Keratinocyte (primary cell): Measurements from ENCODE around the gene NEUROD2. TPM values are rescaled to one million over a fixed set of nuclear protein-coding genes. Genes with fewer than 3 reads are reported as not detected.

Source experiments
- DNase-seq: peaks from one replicate; pipeline ENCODE4 v3.0.0-alpha.2; 2011; ENCODE audit warnings: low read depth, missing footprints, low spot score
- FAIRE-seq: peaks from 2 replicates; lab custom pipeline; 2011; peaks lifted over from hg19 to GRCh38; lab: Jason Lieb, UNC
- H2AFZ ChIP-seq: 2 replicates; pipeline ENCODE4 v1.6.0; 2012; ENCODE audit warnings: low read length, control low read depth, inconsistent platforms; ENCODE audit not compliant: control insufficient read depth
- H3K27ac ChIP-seq: 2 replicates; pipeline ENCODE4 v1.5.1; 2011; ENCODE audit warnings: low read length; ENCODE audit not compliant: control insufficient read depth, insufficient read depth
- H3K27me3 ChIP-seq: 3 replicates; pipeline ENCODE4 v1.6.0; 2011; ENCODE audit warnings: low read length; ENCODE audit not compliant: control insufficient read depth, insufficient read depth; ENCODE audit errors: extremely low read depth
- H3K36me3 ChIP-seq, 2 experiments: 2 replicates in 1 of 2; 3 replicates in 1 of 2; pipeline ENCODE4 v1.5.1; 2011; ENCODE audit warnings: low read length in 2 of 2, mild to moderate bottlenecking in 1 of 2; ENCODE audit not compliant: control insufficient read depth in 2 of 2, insufficient read depth in 2 of 2; ENCODE audit errors: extremely low read depth in 1 of 2
- H3K4me1 ChIP-seq: 3 replicates; pipeline ENCODE4 v1.5.1; 2011; ENCODE audit warnings: low read length; ENCODE audit not compliant: control insufficient read depth, insufficient read depth; ENCODE audit errors: extremely low read depth
- H3K4me2 ChIP-seq: 3 replicates; pipeline ENCODE4 v1.6.0; 2011; ENCODE audit warnings: low read depth, low read length; ENCODE audit not compliant: control insufficient read depth, insufficient read depth; ENCODE audit errors: extremely low read depth
- H3K4me3 ChIP-seq, 3 experiments: fragments of 200-600 bp in 1 of 3; sonication (generic) in 1 of 3; 2 replicates in 2 of 3; 3 replicates in 1 of 3; pipeline ENCODE4 v1.5.1; 2011 to 2016; ENCODE audit warnings: low read length in 3 of 3, mild to moderate bottlenecking in 3 of 3, control low read depth in 2 of 3, inconsistent platforms in 1 of 3, low read depth in 1 of 3, mixed read lengths in 1 of 3, mixed run types in 1 of 3, moderate library complexity in 1 of 3; ENCODE audit not compliant: control insufficient read depth in 2 of 3, insufficient read depth in 2 of 3; ENCODE audit errors: extremely low read depth in 1 of 3
- H3K79me2 ChIP-seq: 2 replicates; pipeline ENCODE4 v1.6.0; 2012; ENCODE audit warnings: low read length; ENCODE audit not compliant: control insufficient read depth, insufficient read depth
- H3K9ac ChIP-seq: 3 replicates; pipeline ENCODE4 v1.6.0; 2011; ENCODE audit warnings: low read length; ENCODE audit not compliant: control insufficient read depth, insufficient read depth; ENCODE audit errors: extremely low read depth
- H3K9me1 ChIP-seq: 3 replicates; pipeline ENCODE4 v1.6.0; 2011; ENCODE audit warnings: low read length; ENCODE audit not compliant: control insufficient read depth, insufficient read depth; ENCODE audit errors: extremely low read depth
- H3K9me3 ChIP-seq: 2 replicates; pipeline ENCODE4 v1.5.1; 2012; ENCODE audit warnings: low read depth, low read length; ENCODE audit not compliant: control insufficient read depth
- H4K20me1 ChIP-seq: 3 replicates; pipeline ENCODE4 v1.6.0; 2011; ENCODE audit warnings: low read length; ENCODE audit not compliant: control insufficient read depth, insufficient read depth; ENCODE audit errors: extremely low read depth
- CTCF ChIP-seq, 3 experiments: IDR thresholded peaks in 1 of 3; conservative IDR thresholded peaks in 1 of 3; optimal IDR thresholded peaks in 1 of 3; 2 replicates in 2 of 3; 3 replicates in 1 of 3; pipeline versions ENCODE3 to v1.5.1; 2011; ENCODE audit warnings: low read length in 3 of 3, mild to moderate bottlenecking in 3 of 3, moderate library complexity in 2 of 3, control low read depth in 1 of 3, inconsistent platforms in 1 of 3; ENCODE audit not compliant: insufficient read depth in 2 of 3; ENCODE audit errors: extremely low read depth in 1 of 3
- EZH2 ChIP-seq: IDR thresholded peaks from one replicate; pipeline ENCODE4 v1.6.1; 2012; ENCODE audit warnings: inconsistent platforms, mild to moderate bottlenecking, low read length, moderate library complexity
- dilution Hi-C: fragments of 300-500 bp; cut with MboI; formaldehyde crosslinking; loops from one replicate; pipeline ENCODE4 v1.7.0; 2020; ENCODE audit warnings: low sequenced_read_pairs; ENCODE audit not compliant: extremely low pct_ligation_motif_present
- polyA plus RNA-seq, 5 experiments: library from polyadenylated mRNA; depleted of rRNA in 3 of 5; stranded (reverse) in 3 of 5; stranded (forward) in 1 of 5; unstranded in 1 of 5; fragments of >200 nt; gene quantifications; 1 replicate in 1 of 5; 2 replicates in 3 of 5; 3 replicates in 1 of 5; pipeline versions ENCODE4 v1.2.1 to v1.2.3, GENCODE V29; 2011 to 2012; ENCODE audit warnings: missing spikeins in 2 of 5, low read depth in 1 of 5, low replicate concordance in 1 of 5

The NEUROD2 gene
- polyA plus RNA-seq, 1 donor (not counting 4 experiments of a cell fraction or from before 2014, with no cell fraction given) = not detected

- Histone ChIP-seq H3K4me3 (peak overlapping the region in 1 of 3 experiments; percentile 12), H4K20me1 (peaks cover 6% of the 10 kb centered on the region)
Observed at GRCh38 chr17:39598630-39599003, 9.1 kb downstream of the NEUROD2 start.

GRCh38 chr17:39598047-39598481 is 9.7 kb downstream of the NEUROD2 start:
- H3K36me3 ChIP-seq = no peaks in the 10 kb centered on the region
- TF ChIP-seq CTCF (optimal IDR thresholded peaks at IDR 0.05 in 1 of 3, IDR thresholded peaks at IDR 0.05 in 1 of 3, conservative IDR thresholded peaks at IDR 0.05 in 1 of 3; ENCODE audit: extremely low read depth in 1 of 3, insufficient read depth in 2 of 3, low read length in 3 of 3) (no peak), EZH2 (peak; percentile 84)
- no peak overlapping the region for H3K27ac ChIP-seq
- H3K9ac ChIP-seq = no peak overlapping the region
- FAIRE-seq (no peak), DNase-seq (no peak)
- H3K4me2 ChIP-seq = no peak overlapping the region
- H3K9me3 ChIP-seq = no peaks in the 10 kb centered on the region
- H3K9me1 ChIP-seq = no peaks in the 10 kb centered on the region
- no peaks in the 10 kb centered on the region for H3K79me2 ChIP-seq
- H2AFZ ChIP-seq = no peak overlapping the region
- no peak overlapping the region for H3K4me3 ChIP-seq
- H3K4me1 ChIP-seq = peaks cover 9% of the 10 kb centered on the region
- H4K20me1 ChIP-seq = peaks cover 6% of the 10 kb centered on the region
- H3K27me3 ChIP-seq = peaks cover 93% of the 10 kb centered on the region
- dilution Hi-C loops = no loop called here

More at GRCh38 chr17:39598630-39599003, 9.1 kb downstream of the NEUROD2 start:
- dilution Hi-C loops = no loop called here
- Histone ChIP-seq H3K27ac (no peak overlapping the region), H3K9me3 (no peaks in the 10 kb centered on the region), H3K36me3 (no peaks in the 10 kb centered on the region), H3K9ac (no peak overlapping the region), H3K9me1 (no peaks in the 10 kb centered on the region), H3K27me3 (peaks cover 87% of the 10 kb centered on the region), H3K4me2 (peak overlapping the region; percentile 62), H2AFZ (no peak overlapping the region), H3K4me1 (peaks cover 15% of the 10 kb centered on the region), H3K79me2 (no peaks in the 10 kb centered on the region)
- DNase-seq (no peak), FAIRE-seq (no peak)
- no peak for TF ChIP-seq EZH2
- TF ChIP-seq CTCF (optimal IDR thresholded peaks at IDR 0.05 in 1 of 3, IDR thresholded peaks at IDR 0.05 in 1 of 3, conservative IDR thresholded peaks at IDR 0.05 in 1 of 3; ENCODE audit: extremely low read depth in 1 of 3, insufficient read depth in 2 of 3, low read length in 3 of 3) = no peak
